ENCODE results near the gene PSEN2.

DNA sequence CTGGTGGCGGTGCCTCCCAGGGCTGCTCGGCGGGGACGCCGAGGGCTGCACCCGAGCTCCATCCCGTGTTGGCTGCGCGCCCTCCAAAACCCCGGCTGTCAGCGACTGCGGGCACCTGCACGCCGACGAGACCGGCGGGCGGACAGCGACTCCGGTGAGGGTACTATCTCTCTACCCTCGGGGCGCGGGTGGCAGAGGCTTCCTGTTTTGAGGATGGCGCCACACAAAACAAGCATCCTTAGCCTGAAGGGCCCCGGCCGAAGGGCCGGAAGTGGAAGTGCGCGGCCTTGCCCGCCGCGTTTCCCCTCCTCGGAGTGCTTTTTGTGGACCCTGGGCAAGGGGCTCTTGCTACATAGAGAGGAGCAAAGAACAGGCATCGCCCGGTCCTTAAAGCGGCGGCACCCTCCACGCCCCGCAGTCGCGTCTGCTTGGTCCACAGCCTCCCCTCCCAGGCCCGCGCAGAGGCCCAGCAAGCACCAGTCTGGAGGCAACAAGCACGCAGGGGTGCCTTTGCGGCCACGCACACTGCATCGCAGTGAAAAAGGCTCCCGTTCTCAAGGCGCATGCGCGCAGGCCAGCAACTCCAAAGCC, 69.1 kb downstream of the PSEN2 start:
- TF ChIP-seq KDM1A (IDR thresholded peaks at IDR 0.05) = 0 out of 4 replicates have a peak, but pooled peaks of 1 of the 2 experiments have one; percentile 2
- TF ChIP-seq, protein P1, sequence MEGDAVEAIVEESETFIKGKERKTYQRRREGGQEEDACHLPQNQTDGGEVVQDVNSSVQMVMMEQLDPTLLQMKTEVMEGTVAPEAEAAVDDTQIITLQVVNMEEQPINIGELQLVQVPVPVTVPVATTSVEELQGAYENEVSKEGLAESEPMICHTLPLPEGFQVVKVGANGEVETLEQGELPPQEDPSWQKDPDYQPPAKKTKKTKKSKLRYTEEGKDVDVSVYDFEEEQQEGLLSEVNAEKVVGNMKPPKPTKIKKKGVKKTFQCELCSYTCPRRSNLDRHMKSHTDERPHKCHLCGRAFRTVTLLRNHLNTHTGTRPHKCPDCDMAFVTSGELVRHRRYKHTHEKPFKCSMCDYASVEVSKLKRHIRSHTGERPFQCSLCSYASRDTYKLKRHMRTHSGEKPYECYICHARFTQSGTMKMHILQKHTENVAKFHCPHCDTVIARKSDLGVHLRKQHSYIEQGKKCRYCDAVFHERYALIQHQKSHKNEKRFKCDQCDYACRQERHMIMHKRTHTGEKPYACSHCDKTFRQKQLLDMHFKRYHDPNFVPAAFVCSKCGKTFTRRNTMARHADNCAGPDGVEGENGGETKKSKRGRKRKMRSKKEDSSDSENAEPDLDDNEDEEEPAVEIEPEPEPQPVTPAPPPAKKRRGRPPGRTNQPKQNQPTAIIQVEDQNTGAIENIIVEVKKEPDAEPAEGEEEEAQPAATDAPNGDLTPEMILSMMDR (IDR thresholded peaks at IDR 0.05 in 2 of 3, conservative IDR thresholded peaks at IDR 0.05 in 1 of 3; ENCODE audit: insufficient read depth in 2 of 3, low read depth in 1 of 3, low read length in 3 of 3) = 0 out of 6 replicates have a peak, but pooled peaks of 1 of the 3 experiments have one; percentile 6
- no peak for TF ChIP-seq CEBPB (tag; IDR thresholded peaks at IDR 0.05)
- TF ChIP-seq GATAD2A (IDR thresholded peaks at IDR 0.05) = no peak
- no peak for TF ChIP-seq HDGF (IDR thresholded peaks at IDR 0.05)
- TF ChIP-seq CREM (IDR thresholded peaks at IDR 0.05; ENCODE audit: low read depth) = peak; percentile 27; the same call in 1 of the 2 replicates
- 0 out of 2 replicates have a peak, but pooled peaks have one; percentile 25 for TF ChIP-seq TOE1 (IDR thresholded peaks at IDR 0.05; ENCODE audit: borderline replicate concordance)
- TF ChIP-seq TOE1 (CRISPR knock-in tag; IDR thresholded peaks at IDR 0.05; ENCODE audit: borderline replicate concordance, low read depth) = peak; percentile 85
- TF ChIP-seq, protein P2, sequence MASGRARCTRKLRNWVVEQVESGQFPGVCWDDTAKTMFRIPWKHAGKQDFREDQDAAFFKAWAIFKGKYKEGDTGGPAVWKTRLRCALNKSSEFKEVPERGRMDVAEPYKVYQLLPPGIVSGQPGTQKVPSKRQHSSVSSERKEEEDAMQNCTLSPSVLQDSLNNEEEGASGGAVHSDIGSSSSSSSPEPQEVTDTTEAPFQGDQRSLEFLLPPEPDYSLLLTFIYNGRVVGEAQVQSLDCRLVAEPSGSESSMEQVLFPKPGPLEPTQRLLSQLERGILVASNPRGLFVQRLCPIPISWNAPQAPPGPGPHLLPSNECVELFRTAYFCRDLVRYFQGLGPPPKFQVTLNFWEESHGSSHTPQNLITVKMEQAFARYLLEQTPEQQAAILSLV (tag; IDR thresholded peaks at IDR 0.05) = no peak
